CD4-positive, alpha-beta T cell treated with Interleukin-15 for 4 hours (primary cell): ENCODE data around the gene PTPRR.

ENCODE experiments used
- DNase-seq: peaks from one replicate; pipeline ENCODE4 v3.0.0-alpha.2; 2020; ENCODE audit warnings: low spot score

PTPRR gene

GRCh38 chr12:70796989-70797388 is 123.5 kb downstream of the PTPRR start:
- DNase-seq = no peak

- DNase-seq = no peak
Measured at GRCh38 chr12:70795608-70796007, 124.9 kb downstream of the PTPRR start.

GRCh38 chr12:70794131-70794530 is 126.4 kb downstream of the PTPRR start:
- no peak for DNase-seq

- no peak for DNase-seq
Measured at GRCh38 chr12:70788774-70789173, 131.8 kb downstream of the PTPRR start.

GRCh38 chr12:70787612-70788011 is 132.9 kb downstream of the PTPRR start:
- DNase-seq = no peak

GRCh38 chr12:70785896-70786295 is 134.6 kb downstream of the PTPRR start:
- no peak for DNase-seq

GRCh38 chr12:70784042-70784668 is 136.4 kb downstream of the PTPRR start:
- no peak for DNase-seq

- no peak for DNase-seq
Measured at GRCh38 chr12:70783455-70783854, 137.1 kb downstream of the PTPRR start.

GRCh38 chr12:70779250-70779649 is 141.3 kb downstream of the PTPRR start:
- DNase-seq = no peak

- no peak for DNase-seq
Measured at GRCh38 chr12:70774055-70774454, 146.5 kb downstream of the PTPRR start.

- no peak for DNase-seq
Measured at GRCh38 chr12:70772836-70773235, 147.7 kb downstream of the PTPRR start.

- DNase-seq = no peak
Measured at GRCh38 chr12:70771581-70771980, 149.0 kb downstream of the PTPRR start.

- DNase-seq = no peak
Measured at GRCh38 chr12:70763666-70764065, 156.9 kb downstream of the PTPRR start.

- DNase-seq = no peak
Measured at GRCh38 chr12:70762000-70762399, 158.5 kb downstream of the PTPRR start.

- no peak for DNase-seq
Measured at GRCh38 chr12:70759161-70759918, 161.2 kb downstream of the PTPRR start.

- no peak for DNase-seq
Measured at GRCh38 chr12:70758494-70758845, 162.1 kb downstream of the PTPRR start.

GRCh38 chr12:70757830-70758493 is 162.6 kb downstream of the PTPRR start:
- no peak for DNase-seq

GRCh38 chr12:70756791-70757190 is 163.7 kb downstream of the PTPRR start:
- no peak for DNase-seq

- no peak for DNase-seq
Measured at GRCh38 chr12:70756118-70756517, 164.4 kb downstream of the PTPRR start.

- DNase-seq = no peak
Measured at GRCh38 chr12:70754330-70754741, 166.2 kb downstream of the PTPRR start.

- DNase-seq = no peak
Measured at GRCh38 chr12:70752327-70752726, 168.2 kb downstream of the PTPRR start.

GRCh38 chr12:70749931-70750330 is 170.6 kb downstream of the PTPRR start:
- DNase-seq = no peak

GRCh38 chr12:70748809-70749208 is 171.7 kb downstream of the PTPRR start:
- DNase-seq = no peak
